Ishikawa (cell line): ENCODE measurements around the gene NDUFA3.
A peak's percentile ranks its signal among the peaks of the same experiment; 100 is the strongest.

Experiments used
- CEBPB ChIP-seq: IDR thresholded peaks from 2 replicates; pipeline ENCODE4 v1.6.1; 2012
- CREB1 ChIP-seq: IDR thresholded peaks from 2 replicates; pipeline ENCODE4 v1.6.1; 2012; ENCODE audit warnings: low read depth
- EP300 ChIP-seq: IDR thresholded peaks from 2 replicates; pipeline ENCODE4 v1.6.1; 2012; ENCODE audit warnings: borderline replicate concordance
- FOXM1 ChIP-seq: IDR thresholded peaks from 2 replicates; pipeline ENCODE4 v1.6.1; 2012; ENCODE audit warnings: low read depth, borderline replicate concordance
- REST ChIP-seq: IDR thresholded peaks from 2 replicates; pipeline ENCODE4 v1.6.1; 2012; ENCODE audit warnings: low read depth, mild to moderate bottlenecking
- TAF1 ChIP-seq: IDR thresholded peaks from 2 replicates; pipeline ENCODE4 v1.6.1; 2012; ENCODE audit warnings: low read depth, mild to moderate bottlenecking
- YY1 ChIP-seq: IDR thresholded peaks from 2 replicates; pipeline ENCODE4 v1.6.1; 2012; ENCODE audit warnings: low read depth

DNA sequence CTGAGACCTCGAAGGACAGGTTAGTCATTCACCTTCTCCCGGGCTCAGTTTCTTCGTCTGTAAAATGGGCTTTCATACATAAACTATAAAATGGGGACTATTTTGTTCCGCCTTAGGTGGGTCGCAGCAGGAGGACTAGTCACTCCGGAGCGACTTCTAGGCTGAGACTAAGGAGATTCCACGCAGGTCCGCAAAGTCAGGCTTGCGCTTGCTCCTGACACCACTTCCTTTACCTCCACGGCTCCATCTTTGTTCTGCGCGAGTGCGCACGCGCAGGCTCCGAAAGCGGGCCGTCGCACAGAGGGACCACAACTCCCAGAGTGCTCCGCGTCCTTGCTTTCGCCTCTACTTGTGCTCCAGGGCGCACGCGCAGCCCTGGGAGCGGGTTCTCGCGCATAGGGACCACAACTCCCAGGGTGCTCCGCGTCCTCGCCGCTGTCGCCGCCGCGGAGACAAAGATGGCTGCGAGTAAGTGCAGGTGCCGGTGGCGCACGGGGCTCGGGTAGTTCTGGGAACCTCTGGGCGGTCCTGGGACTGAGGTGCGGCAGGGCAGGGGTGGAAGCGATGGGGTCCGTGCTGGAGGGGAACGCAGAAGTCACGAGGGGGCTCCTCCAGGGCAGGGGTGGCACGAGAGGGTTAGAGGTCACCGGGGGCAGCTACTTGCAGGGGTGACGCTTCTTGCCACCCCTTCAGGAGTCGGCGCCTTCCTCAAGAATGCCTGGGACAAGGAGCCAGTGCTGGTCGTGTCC lies at the start of gene NDUFA3:
- TF ChIP-seq YY1 (peak; percentile 98), CEBPB (no peak), CREB1 (no peak; the same call in 1 of the 2 replicates), FOXM1 (no peak), TAF1 (peak; percentile 96), EP300 (no peak), REST (no peak)
